Stomach (tissue), 4 donors: ENCODE results near the gene C17orf67.

Source experiments
- POLR2A ChIP-seq, 4 donors: fragments of 450-650 bp; IDR thresholded peaks; one replicate each; pipeline ENCODE4 v1.6.1; 2016; ENCODE audit warnings: antibody characterized with exemption in 4 of 4, control low read depth in 2 of 4, mild to moderate bottlenecking in 1 of 4, moderate library complexity in 1 of 4
- POLR2AphosphoS5 ChIP-seq, 3 donors: sonication (generic); formaldehyde crosslinking; IDR thresholded peaks; one replicate each; pipeline ENCODE4 v1.6.1; 2016; ENCODE audit warnings: antibody characterized with exemption in 3 of 3
- TF ChIP-seq, protein P1 (sequence below), 7 experiments: fragments of 450-650 bp in 4 of 7; fragments of 200-600 bp in 3 of 7; sonication (generic) in 3 of 7; IDR thresholded peaks; one replicate each; pipeline ENCODE4 v1.5.1; 2016 to 2019; ENCODE audit warnings: antibody characterized with exemption in 7 of 7, control low read depth in 2 of 7, mild to moderate bottlenecking in 1 of 7

- TF ChIP-seq, protein P1, sequence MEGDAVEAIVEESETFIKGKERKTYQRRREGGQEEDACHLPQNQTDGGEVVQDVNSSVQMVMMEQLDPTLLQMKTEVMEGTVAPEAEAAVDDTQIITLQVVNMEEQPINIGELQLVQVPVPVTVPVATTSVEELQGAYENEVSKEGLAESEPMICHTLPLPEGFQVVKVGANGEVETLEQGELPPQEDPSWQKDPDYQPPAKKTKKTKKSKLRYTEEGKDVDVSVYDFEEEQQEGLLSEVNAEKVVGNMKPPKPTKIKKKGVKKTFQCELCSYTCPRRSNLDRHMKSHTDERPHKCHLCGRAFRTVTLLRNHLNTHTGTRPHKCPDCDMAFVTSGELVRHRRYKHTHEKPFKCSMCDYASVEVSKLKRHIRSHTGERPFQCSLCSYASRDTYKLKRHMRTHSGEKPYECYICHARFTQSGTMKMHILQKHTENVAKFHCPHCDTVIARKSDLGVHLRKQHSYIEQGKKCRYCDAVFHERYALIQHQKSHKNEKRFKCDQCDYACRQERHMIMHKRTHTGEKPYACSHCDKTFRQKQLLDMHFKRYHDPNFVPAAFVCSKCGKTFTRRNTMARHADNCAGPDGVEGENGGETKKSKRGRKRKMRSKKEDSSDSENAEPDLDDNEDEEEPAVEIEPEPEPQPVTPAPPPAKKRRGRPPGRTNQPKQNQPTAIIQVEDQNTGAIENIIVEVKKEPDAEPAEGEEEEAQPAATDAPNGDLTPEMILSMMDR (IDR thresholded peaks at IDR 0.05) = no peak
- TF ChIP-seq POLR2A (IDR thresholded peaks at IDR 0.05) (no peak), POLR2AphosphoS5 (IDR thresholded peaks at IDR 0.05) (no peak)
These were observed 30.6 kb downstream of the C17orf67 start for GRCh38 chr17:56803071-56803470.
